Stimulated activated CD8-positive, alpha-beta memory T cell treated with anti-CD3 and anti-CD28 coated beads, Interleukin-7, amount 100 ng/mL, for 1 hour (primary cell): ENCODE measurements around the gene CCDC157.
A peak's percentile ranks its signal among the peaks of the same experiment; 100 is the strongest.

Source experiments
- DNase-seq, 2 donors: peaks; one replicate each; pipeline ENCODE4 v3.0.0-alpha.2; 2020; ENCODE audit warnings: low read depth in 2 of 2

The CCDC157 gene

DNA sequence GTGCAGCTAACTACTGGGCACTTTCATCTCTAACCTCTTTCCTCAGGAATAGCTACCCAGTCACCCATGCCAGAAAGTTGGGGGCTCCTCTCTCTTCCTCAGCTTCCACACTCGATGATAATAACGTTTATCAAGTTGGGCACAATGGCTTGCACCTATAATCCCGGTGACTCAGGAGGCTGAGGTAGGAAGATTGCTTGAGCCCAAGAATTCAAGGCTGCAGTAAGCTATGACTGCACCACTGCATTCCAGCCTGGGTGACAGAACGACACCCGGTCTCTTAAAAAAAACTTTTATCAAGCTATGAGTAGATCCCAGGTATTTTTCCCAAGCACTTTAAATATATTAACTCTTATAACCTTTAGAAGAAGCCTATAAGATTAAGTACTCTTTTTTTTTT lies 2.2 kb upstream of the CCDC157 start:
- DNase-seq = no peak

DNA sequence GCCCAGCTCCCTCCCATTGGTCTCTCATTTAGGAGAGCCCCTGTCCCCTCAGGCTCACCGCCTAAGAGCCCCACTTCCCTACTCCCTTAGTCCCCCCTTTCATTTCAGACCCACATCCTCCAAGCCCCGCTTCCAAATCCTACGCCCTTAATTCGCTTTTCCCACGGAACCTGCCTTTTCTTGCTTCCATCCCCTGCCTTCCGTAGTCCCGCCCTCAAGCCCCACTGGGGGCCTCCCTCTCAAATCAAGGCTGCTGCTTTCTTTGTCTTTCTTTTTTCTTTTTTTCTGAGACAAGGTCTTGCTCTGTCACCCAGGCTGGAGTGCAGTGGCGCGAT lies 396 bp downstream of the CCDC157 start:
- no peak for DNase-seq

DNA sequence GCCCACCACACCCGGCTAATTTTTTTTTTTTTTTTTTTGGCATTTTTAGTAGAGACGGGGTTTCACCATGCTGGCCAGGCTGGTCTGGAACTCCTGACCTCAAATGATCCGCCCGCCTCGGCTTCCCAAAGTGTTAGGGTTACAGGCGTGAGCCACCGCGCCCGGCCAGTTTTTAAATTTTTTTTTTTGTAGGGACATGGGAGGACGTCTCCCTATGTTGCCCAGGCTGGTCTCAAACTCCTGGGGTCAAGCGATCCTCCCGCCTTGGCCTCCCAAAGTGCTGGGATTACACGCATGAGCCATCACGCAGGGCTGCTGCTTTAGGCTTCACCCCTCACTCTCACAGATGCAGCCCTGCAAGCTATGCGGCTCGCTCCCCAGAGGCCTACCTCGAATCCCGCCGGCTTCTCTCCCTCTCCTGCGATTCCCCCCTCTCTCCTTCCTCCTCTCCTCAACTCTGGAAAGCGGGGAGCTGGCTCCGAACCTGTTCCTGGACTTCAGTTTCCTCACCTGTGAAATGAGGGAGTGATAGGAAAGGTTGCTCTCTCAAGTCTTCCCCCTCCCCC lies 926 bp downstream of the CCDC157 start:
- DNase-seq = no peak

DNA sequence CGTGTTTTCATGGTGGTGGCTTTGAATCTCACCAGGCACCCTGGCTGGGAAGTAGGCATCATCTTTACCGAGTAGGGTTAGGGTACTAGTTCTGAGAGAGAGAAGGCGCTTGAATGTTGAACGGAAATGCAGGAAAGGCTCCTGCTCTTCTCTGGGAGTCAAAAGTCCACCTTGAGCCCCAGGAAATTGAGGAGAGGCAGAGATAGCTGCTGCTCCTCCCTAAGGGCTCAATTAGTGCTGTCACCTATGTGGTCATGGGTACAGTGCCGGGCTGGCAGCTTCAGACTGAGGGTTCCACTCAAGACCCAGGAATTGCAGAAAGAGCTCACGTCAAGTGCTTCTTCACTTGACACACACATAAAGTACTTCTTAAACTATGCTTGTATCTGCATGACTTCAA lies 1.7 kb downstream of the CCDC157 start:
- DNase-seq = no peak

- no peak for DNase-seq
Measured at GRCh38 chr22:30361916-30362650, 5.3 kb downstream of the CCDC157 start.

GRCh38 chr22:30362651-30363281 lies 6.0 kb downstream of the CCDC157 start:
- no peak for DNase-seq

DNA sequence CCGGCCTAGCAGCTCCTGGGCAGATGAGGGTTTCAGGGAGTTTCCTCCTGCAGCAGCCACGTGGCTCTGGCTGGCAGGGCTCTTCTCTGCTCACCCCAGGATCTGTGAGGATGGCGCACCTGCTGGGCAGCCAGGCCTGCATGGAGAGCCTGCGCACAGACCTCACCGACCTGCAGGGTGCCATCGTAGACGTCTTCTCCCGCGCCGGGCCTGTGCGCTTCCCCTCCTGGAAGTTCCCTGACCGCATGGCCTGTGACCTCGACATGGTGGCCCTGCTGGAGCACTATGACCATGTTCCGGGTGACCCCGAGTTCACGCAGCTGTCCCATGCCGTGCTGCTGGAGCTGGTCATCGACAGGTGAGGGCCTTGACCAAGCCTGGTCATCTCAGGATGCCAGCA lies 9.1 kb downstream of the CCDC157 start:
- no peak for DNase-seq

- DNase-seq = no peak
Measured at GRCh38 chr22:30368420-30368819, 11.6 kb downstream of the CCDC157 start.

DNA sequence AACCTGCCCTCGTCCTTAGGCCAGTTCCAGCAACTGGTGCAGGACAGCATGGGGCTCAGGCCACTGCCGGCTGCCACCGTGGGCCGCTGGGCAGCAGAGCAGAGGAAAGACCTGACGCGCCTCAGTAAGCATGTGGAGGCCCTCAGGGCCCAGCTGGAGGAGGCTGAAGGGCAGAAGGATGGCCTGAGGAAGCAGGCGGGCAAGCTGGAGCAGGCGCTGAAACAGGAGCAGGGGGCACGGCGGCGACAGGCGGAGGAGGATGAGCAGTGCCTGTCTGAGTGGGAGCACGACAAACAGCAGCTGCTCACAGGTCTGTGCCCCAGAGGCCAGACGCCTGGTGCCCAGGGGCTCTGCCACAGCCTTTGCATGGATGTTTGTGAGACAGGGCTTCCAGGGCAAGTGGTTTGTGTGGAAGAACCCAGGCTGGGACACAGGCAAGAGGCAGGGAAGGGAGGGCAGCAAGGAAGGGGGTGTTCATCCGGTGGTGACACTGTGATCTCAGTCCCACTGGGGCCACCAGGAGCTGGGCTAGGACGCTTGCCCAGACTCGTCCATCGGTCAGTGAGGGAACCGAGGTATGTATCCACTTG lies 13.9 kb downstream of the CCDC157 start:
- DNase-seq = no peak

- DNase-seq = no peak
Measured at GRCh38 chr22:30371321-30371720, 14.5 kb downstream of the CCDC157 start.

DNA sequence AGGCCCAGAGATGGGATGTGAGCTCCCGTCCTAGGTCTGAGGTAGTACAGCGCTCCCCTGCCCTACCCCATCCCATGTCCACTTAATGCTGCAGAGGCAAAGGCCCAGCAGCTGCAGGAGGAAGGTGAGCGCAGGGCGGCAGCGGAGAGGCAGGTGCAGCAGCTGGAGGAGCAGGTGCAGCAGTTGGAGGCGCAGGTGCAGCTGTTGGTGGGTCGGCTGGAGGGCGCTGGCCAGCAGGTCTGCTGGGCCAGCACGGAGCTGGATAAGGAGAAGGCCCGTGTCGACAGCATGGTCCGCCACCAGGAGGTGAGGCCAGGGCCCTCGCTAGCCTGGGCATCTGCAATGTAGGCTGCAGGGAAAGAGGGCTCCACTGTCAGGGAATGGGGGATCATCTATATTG lies 15.2 kb downstream of the CCDC157 start:
- no peak for DNase-seq

DNA sequence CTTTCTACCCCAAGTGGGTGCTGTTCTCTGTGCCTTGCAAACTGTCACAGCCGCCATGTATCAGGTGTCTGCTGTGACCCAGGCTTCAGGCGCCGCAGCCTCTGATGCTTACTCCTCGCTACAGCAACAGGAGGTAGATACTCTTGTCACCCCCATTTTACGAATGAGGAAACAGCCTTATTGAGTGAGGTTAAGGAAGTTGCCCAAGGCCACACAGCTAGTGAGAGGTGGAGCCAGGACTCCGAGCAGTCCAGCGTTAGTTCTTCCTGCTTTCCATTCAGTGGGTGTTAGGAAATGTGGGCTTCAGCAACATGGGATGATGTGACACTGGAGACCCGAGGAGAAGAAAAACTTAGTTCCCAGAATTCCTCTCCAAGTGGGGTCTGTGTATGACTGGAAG lies 16.1 kb downstream of the CCDC157 start:
- DNase-seq = no peak

GRCh38 chr22:30373331-30374325 lies 16.8 kb downstream of the CCDC157 start:
- no peak for DNase-seq

GRCh38 chr22:30375312-30375849 lies 18.6 kb downstream of the CCDC157 start:
- DNase-seq = no peak

GRCh38 chr22:30380011-30380410 lies 23.2 kb downstream of the CCDC157 start:
- DNase-seq = no peak

- DNase-seq = no peak
Measured at GRCh38 chr22:30381264-30381663, 24.5 kb downstream of the CCDC157 start.

- no peak for DNase-seq
Measured at GRCh38 chr22:30382340-30382739, 25.5 kb downstream of the CCDC157 start.

- no peak for DNase-seq
Measured at GRCh38 chr22:30383061-30383460, 26.3 kb downstream of the CCDC157 start.

DNA sequence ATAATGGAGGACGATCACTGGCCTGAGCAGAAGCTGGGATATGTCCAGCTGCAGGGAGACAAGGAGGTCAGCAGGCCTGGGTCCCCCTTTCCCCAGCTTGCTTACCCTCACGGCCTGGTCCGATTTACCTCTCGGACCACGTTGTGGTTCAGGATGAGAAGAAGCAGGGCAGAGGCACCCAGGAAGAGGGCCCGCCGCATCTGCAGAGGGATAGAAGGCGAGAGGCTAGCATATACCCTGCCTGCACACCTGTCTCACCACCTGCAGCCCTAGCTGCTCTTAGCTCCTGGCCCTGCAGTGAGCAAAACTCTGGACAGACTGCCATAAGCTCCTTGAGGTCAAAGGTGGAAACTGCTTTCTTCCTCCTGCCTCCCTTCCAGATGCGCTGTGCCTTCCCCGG lies 29.1 kb downstream of the CCDC157 start:
- no peak for DNase-seq

- no peak for DNase-seq
Measured at GRCh38 chr22:30386608-30386959, 29.8 kb downstream of the CCDC157 start.

DNA sequence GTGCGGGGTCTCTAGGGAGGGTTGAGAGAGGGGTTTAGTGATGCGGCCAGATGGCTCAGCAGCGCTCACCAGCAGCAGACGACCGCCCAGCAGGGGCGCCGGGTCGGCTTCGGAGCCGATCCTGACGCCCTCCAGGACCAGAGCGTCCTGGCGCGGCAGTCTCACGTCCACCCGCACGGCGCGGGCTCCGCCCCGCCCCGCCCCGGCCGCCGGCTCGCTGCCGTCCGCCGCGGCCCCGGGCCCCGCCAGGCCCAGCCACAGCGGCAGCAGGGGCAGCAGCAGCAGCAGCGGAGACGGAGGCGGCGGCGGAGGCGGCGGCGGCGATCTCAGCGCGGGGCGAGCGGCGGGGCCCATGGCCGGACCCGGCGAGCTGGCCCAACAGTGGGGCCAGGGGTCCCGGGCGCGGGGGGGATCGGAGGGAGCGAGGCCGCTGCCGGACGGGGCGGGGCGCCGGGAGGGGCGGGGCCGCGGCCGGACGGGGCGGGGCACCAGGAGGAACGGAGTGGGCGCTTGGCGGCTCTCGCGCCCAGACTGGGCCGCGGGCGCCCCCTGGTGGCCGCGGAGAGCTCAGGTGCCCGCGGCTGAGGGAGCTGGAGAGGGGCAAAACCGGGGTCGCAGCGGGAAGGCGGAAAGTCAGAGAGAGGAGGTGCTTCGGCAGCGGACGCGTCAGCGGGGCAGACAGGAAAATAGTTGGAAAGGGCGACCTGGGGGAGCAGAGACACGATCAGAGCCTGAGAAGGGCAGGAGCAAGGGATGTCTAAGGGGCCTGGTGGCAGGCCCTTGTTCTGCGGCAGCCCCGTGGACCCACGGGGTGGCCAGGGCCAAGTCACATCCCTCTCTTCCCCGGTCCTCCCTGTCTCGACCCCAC lies 30.4 kb downstream of the CCDC157 start, which contains the start of gene RNF215:
RNF215 (minus strand) TSS at position 452 of the 868 bp plus-strand sequence; CDS start at position 354, 98 bp downstream.
- peak; percentile 59 to 64 for DNase-seq
